Left forelimb (tissue), 1 donor: Measurements from ENCODE around the gene KREMEN1.
"Not testable (repeated sequence)": the region's sequence is repeated elsewhere in the genome, so short reads cannot be mapped to it uniquely, and the experiment has no call there.

Experiments
- DNase-seq: peaks from one replicate; pipeline ENCODE4 v3.0.0-alpha.2; 2018; ENCODE audit warnings: low spot score

Gene KREMEN1

GRCh38 chr22:29079218-29079901, 6.5 kb downstream of the KREMEN1 start:
- DNase-seq = no peak

- no peak for DNase-seq
Observed at GRCh38 chr22:29080106-29080975, 7.5 kb downstream of the KREMEN1 start.

- no peak for DNase-seq
Observed at GRCh38 chr22:29081517-29082236, 8.8 kb downstream of the KREMEN1 start.

- no peak for DNase-seq
Observed at GRCh38 chr22:29082826-29083545, 10.2 kb downstream of the KREMEN1 start.

GRCh38 chr22:29083576-29083932, 10.7 kb downstream of the KREMEN1 start:
- DNase-seq = not testable (repeated sequence)

GRCh38 chr22:29083933-29084591, 11.2 kb downstream of the KREMEN1 start:
- no peak for DNase-seq

GRCh38 chr22:29087012-29087411, 14.2 kb downstream of the KREMEN1 start:
- DNase-seq = no peak

- DNase-seq = no peak
Observed at GRCh38 chr22:29088809-29089208, 16.0 kb downstream of the KREMEN1 start.

GRCh38 chr22:29089507-29089906, 16.7 kb downstream of the KREMEN1 start:
- DNase-seq = no peak

- DNase-seq = no peak
Observed at GRCh38 chr22:29090039-29090438, 17.2 kb downstream of the KREMEN1 start.

GRCh38 chr22:29092243-29092642, 19.4 kb downstream of the KREMEN1 start:
- DNase-seq = no peak

GRCh38 chr22:29093030-29093429, 20.2 kb downstream of the KREMEN1 start:
- no peak for DNase-seq

GRCh38 chr22:29093501-29094300, 20.9 kb downstream of the KREMEN1 start:
- DNase-seq = no peak

GRCh38 chr22:29095459-29095858, 22.6 kb downstream of the KREMEN1 start:
- no peak for DNase-seq

GRCh38 chr22:29096736-29097669, 24.2 kb downstream of the KREMEN1 start:
- DNase-seq = no peak

- no peak for DNase-seq
Observed at GRCh38 chr22:29098296-29098695, 25.5 kb downstream of the KREMEN1 start.

- DNase-seq = no peak
Observed at GRCh38 chr22:29102300-29102699, 29.5 kb downstream of the KREMEN1 start.

- no peak for DNase-seq
Observed at GRCh38 chr22:29103121-29103520, 30.3 kb downstream of the KREMEN1 start.

- DNase-seq = no peak
Observed at GRCh38 chr22:29105468-29105867, 32.6 kb downstream of the KREMEN1 start.

GRCh38 chr22:29106839-29107238, 34.0 kb downstream of the KREMEN1 start:
- no peak for DNase-seq
